Endodermal cell (in vitro differentiated cells): ENCODE results near the gene FAM168B. TPM values are rescaled to one million over a fixed set of nuclear protein-coding genes. Genes with fewer than 3 reads are reported as not detected.

ENCODE experiments used
- DNase-seq: peaks from one replicate; pipeline ENCODE4 v3.0.0-alpha.2; 2017
- H3K27ac ChIP-seq: 2 replicates; pipeline ENCODE4 v1.5.1; 2013; ENCODE audit warnings: mild to moderate bottlenecking, low read depth, low read length, moderate library complexity
- H3K27me3 ChIP-seq: 2 replicates; pipeline ENCODE4 v1.6.1; 2013; ENCODE audit warnings: mild to moderate bottlenecking, low read length, moderate library complexity; ENCODE audit not compliant: insufficient read depth, control insufficient read depth, poor library complexity, severe bottlenecking
- H3K36me3 ChIP-seq: 2 replicates; pipeline ENCODE4 v1.7.0; 2013; ENCODE audit warnings: mild to moderate bottlenecking, low read length, moderate library complexity; ENCODE audit not compliant: control insufficient read depth, insufficient read depth
- H3K4me1 ChIP-seq: one replicate; pipeline ENCODE4 v1.7.0; 2013; ENCODE audit warnings: low read length; ENCODE audit not compliant: control insufficient read depth, insufficient read depth
- H3K4me3 ChIP-seq: 2 replicates; pipeline ENCODE4 v1.5.1; 2013; ENCODE audit warnings: mild to moderate bottlenecking, low read length, moderate library complexity
- H3K9ac ChIP-seq: 2 replicates; pipeline ENCODE4 v1.6.1; 2013; ENCODE audit warnings: mild to moderate bottlenecking, low read length, moderate library complexity; ENCODE audit not compliant: poor library complexity, severe bottlenecking; ENCODE audit errors: extremely low read depth
- H3K9me3 ChIP-seq: 2 replicates; pipeline ENCODE4 v1.6.1; 2013; ENCODE audit warnings: mild to moderate bottlenecking, low read length, moderate library complexity; ENCODE audit not compliant: control insufficient read depth
- H3K27ac Mint-ChIP-seq: 2 replicates; pipeline ENCODE4 v1.8.0; 2020; ENCODE audit warnings: mixed read lengths
- H3K27me3 Mint-ChIP-seq: 2 replicates; pipeline ENCODE4 v1.8.0; 2021; ENCODE audit warnings: mild to moderate bottlenecking, mixed read lengths; ENCODE audit not compliant: insufficient read depth
- H3K36me3 Mint-ChIP-seq: 2 replicates; pipeline ENCODE4 v1.8.0; 2020; ENCODE audit warnings: low read depth, mixed read lengths
- H3K4me1 Mint-ChIP-seq: 2 replicates; pipeline ENCODE4 v1.8.0; 2020; ENCODE audit warnings: mixed read lengths
- H3K4me3 Mint-ChIP-seq: 2 replicates; pipeline ENCODE4 v1.8.0; 2020; ENCODE audit warnings: mild to moderate bottlenecking, moderate library complexity, mixed read lengths
- H3K9me3 Mint-ChIP-seq: 2 replicates; pipeline ENCODE4 v1.8.0; 2020; ENCODE audit warnings: mild to moderate bottlenecking, mixed read lengths
- CTCF ChIP-seq: fragments of 200-600 bp; sonication (generic); conservative IDR thresholded peaks from 2 replicates; pipeline ENCODE4 v1.5.0; 2021; ENCODE audit warnings: antibody characterized with exemption, mild to moderate bottlenecking
- WGBS, 2 experiments: methylation state at CpG; one replicate each; pipeline versions ENCODE4 v1.1.5 to v1.1.7; 2013; ENCODE audit warnings: missing lambda C conversion rate in 2 of 2, mixed read lengths in 1 of 2; ENCODE audit not compliant: insufficient coverage in 1 of 2, insufficient read length in 1 of 2; 5-methylcytosine and 5-hydroxymethylcytosine counted together
- total RNA-seq, 2 donors: library from RNA; stranded (reverse); fragmentation: NEBNext Ultra II Directional in 1 of 2; extraction: Animal tissue kit (Norgen Biotek cat#: 25700) in 1 of 2; gene quantifications; 2 replicates in 1 of 2; 3 replicates in 1 of 2; pipeline ENCODE4 v1.2.1, GENCODE V29; 2021

The FAM168B gene
- total RNA-seq, 2 donors from 2014 or later, result 77.5 to 77.6 TPM

- no peaks in the 10 kb centered on the region for H3K4me1 Mint-ChIP-seq
- H3K9me3 ChIP-seq, result no peaks in the 10 kb centered on the region
- H3K27me3 ChIP-seq, result no peaks in the 10 kb centered on the region
- no peak for DNase-seq
- no peaks in the 10 kb centered on the region for H3K9me3 Mint-ChIP-seq
- H3K36me3 Mint-ChIP-seq, result peaks cover 44% of the 10 kb centered on the region
- peaks cover 72% of the 10 kb centered on the region for H3K36me3 ChIP-seq
- WGBS, 2 experiments, result 93 to 96% methylated on average over 16 to 32 of the region's 32 CpGs
- no peak overlapping the region for H3K4me3 Mint-ChIP-seq
- no peak overlapping the region for H3K4me3 ChIP-seq
- no peak for TF ChIP-seq CTCF
- H3K4me1 ChIP-seq, result no peaks in the 10 kb centered on the region
- no peak overlapping the region for H3K9ac ChIP-seq
- no peaks in the 10 kb centered on the region for H3K27me3 Mint-ChIP-seq
- H3K27ac ChIP-seq, result no peak overlapping the region
- H3K27ac Mint-ChIP-seq, result peak overlapping the region; percentile 64
These were observed 47.0 kb downstream of the FAM168B start for GRCh38 chr2:131046028-131046917.

DNA sequence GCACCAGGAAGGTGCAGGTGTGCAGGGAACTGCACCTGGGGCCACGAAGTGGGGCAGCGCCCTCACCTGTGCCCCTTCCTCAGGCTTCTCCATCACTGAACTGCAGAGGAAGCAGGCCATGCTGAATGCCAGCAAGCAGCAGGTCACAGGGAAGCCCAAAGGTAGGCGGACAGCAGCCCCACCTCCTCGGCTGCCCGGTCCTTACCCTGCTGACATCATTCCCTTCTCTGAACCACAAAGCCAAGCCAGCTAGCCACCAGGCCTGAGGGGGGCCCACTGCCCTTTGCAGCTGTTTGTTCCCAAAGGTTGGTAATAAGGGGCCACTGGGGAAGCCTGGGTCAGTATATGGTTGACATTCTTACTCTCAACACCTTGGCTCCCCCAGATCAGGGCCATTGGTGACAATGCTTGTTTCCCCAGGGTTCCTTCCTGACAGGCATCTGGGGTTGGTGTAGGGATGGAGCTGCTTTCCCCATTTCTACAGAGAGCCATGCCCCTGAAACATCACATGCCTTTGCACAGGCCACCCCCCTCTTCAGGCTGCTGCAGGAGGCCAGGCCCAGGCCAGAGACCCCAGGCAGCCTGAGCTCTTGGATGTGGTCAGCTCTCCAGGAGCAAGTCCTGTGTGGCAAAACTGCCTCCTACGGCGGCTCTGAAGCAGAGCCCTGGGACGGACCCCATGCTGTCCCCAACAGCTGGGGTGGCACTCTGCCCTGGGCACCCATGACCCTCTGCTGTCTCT, 47.8 kb downstream of the FAM168B start:
- H3K27ac ChIP-seq, result no peak overlapping the region
- H3K27me3 Mint-ChIP-seq, result no peaks in the 10 kb centered on the region
- H3K4me3 ChIP-seq, result no peak overlapping the region
- H3K9me3 ChIP-seq, result no peaks in the 10 kb centered on the region
- no peak overlapping the region for H3K27ac Mint-ChIP-seq
- TF ChIP-seq CTCF, result no peak
- H3K36me3 ChIP-seq, result peaks cover 69% of the 10 kb centered on the region
- DNase-seq, result peak; percentile 68
- WGBS, 2 experiments, result 90 to 91% methylated on average over 5 to 8 of the region's 8 CpGs
- no peak overlapping the region for H3K4me3 Mint-ChIP-seq
- H3K9me3 Mint-ChIP-seq, result no peaks in the 10 kb centered on the region
- H3K4me1 ChIP-seq, result no peaks in the 10 kb centered on the region
- H3K36me3 Mint-ChIP-seq, result peaks cover 42% of the 10 kb centered on the region
- H3K4me1 Mint-ChIP-seq, result peaks cover 3% of the 10 kb centered on the region
- no peak overlapping the region for H3K9ac ChIP-seq
- no peaks in the 10 kb centered on the region for H3K27me3 ChIP-seq

DNA sequence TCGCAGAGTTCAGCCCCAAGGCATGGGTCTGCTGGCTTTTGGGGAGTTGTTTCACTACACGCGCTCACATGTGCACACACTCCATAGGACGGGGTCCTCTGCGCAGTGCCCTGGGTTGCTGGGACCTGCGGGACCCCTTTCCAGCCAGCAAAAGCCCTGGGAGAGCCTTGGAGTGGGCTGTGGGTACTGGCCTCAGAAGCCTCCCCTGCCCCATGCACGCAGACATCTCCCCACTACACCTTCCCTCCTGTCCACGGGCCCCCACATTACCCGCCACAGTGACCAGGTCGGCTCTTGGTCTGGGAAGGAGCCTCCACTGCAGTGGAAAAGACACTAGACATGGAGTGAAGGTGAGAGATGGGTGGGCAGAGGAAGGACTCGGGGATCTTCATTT, 48.5 kb downstream of the FAM168B start:
- 89% methylated on average over 10 of the region's 11 CpGs; no CpG with 5 or more reads in 1 of the 2 experiments for WGBS, 2 experiments
- peaks cover 36% of the 10 kb centered on the region for H3K36me3 Mint-ChIP-seq
- no peak for DNase-seq
- Histone ChIP-seq H3K27me3 (no peaks in the 10 kb centered on the region), H3K9me3 (no peaks in the 10 kb centered on the region), H3K9ac (no peak overlapping the region), H3K4me3 (no peak overlapping the region), H3K27ac (no peak overlapping the region), H3K36me3 (peaks cover 62% of the 10 kb centered on the region), H3K4me1 (no peaks in the 10 kb centered on the region)
- H3K27me3 Mint-ChIP-seq, result no peaks in the 10 kb centered on the region
- no peak for TF ChIP-seq CTCF
- no peak overlapping the region for H3K27ac Mint-ChIP-seq
- H3K4me1 Mint-ChIP-seq, result peaks cover 3% of the 10 kb centered on the region
- H3K4me3 Mint-ChIP-seq, result no peak overlapping the region
- H3K9me3 Mint-ChIP-seq, result no peaks in the 10 kb centered on the region
